Amniotic stem cell (primary cell): Measurements from ENCODE around the gene FOXN4.

ENCODE experiments used
- DNase-seq: peaks from one replicate; lab custom pipeline; 2025; lab: John Stamatoyannopoulos, UW

Gene FOXN4

DNA sequence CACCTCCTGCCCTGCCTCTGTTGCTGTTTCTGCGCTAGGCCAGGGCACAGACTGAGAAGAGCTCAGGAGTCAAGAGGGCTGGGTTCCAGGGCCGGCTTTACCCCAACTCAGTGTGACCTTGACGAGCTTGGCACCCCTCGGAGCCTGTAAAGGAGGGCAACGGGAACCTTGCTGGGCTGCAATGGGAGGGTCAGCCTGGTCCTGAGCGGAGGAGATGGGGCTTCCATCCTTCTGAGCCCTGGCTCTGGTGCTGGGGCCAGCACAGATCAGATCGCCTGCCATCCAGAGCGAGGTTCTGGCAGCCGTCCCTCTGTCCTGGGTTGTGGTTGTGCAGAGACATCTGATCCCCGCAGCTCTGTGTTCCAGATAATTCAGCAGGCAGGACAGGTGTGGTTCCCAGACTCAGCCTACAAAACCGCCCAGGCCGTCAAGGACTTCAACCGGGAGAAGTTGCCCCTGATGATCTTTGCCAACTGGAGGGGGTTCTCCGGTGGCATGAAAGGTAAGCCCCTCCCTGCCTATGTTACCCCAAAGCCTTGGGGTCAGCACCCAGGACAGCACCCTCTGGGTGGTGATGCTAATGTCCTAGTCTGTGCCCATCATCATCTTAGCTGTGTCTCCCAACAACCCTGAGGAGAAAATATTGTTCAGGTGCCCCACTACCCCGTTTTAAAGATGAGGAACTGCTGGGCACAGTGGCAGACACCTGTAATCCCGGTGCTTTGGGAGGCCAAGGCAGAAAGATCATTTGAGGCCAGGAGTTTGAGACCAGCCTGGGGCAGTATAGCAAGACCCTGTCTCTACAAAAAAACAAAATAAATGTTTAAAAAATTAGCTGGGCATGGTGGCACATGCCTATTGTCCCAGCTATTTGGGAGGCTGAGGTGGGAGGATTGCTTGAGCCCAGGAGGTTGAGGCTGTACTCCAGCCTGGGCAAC, 50.2 kb downstream of the FOXN4 start:
- DNase-seq: no peak

DNA sequence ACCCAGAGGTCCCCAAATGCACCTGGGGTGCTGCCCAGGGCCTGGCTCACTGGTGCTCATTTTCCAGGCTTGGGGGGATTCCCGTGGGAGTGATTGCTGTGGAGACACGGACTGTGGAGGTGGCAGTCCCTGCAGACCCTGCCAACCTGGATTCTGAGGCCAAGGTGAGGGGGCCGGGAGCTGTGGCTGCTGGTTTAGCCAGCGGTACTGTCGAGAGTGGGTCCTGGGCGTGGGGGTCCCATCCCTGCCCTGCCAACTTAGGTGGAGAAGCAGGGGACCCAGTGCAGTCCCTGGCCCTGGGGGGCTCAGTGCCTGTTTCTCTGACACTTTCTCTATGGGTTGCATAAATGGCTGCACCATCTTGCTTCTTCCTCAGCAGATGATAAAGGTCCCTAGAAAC, 50.9 kb downstream of the FOXN4 start:
- DNase-seq: no peak

DNA sequence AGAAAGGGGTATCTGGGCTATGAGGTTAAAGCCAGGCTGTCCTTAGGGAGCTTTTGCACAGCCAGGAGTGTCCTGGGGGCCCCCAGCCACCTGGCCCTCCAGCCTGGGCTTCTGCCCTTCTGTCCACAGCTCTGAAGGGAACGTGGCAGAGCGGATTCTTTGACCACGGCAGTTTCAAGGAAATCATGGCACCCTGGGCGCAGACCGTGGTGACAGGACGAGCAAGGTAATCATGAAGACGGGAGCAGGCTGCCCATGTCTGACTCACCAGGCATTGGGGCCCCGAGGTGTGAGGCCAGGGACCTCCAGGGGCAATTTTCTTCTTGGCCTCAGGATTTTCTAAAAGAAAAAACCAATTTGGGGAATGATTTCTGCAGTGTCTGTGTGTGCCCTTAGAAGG, 53.1 kb downstream of the FOXN4 start:
- DNase-seq: no peak

DNA sequence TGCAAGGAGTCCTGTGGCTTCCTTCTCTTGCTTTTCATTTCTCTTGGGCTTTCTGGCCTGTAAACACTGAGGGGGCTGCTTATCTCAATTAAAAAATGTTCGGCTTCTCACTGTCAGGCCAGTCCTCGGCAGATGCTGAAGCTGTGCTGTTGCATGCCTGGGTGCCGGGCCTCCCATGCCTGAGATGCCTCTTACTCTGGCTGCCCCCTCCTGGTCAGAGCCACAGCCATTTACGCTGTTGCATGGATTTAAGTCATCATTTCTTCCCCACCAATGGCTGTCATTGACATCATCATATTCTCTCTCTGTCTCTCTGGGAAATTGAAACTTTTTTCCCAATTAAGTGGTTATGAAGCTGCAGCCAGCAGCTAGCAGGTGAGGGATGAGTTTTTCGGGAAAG, 53.7 kb downstream of the FOXN4 start:
- DNase-seq: no peak

DNA sequence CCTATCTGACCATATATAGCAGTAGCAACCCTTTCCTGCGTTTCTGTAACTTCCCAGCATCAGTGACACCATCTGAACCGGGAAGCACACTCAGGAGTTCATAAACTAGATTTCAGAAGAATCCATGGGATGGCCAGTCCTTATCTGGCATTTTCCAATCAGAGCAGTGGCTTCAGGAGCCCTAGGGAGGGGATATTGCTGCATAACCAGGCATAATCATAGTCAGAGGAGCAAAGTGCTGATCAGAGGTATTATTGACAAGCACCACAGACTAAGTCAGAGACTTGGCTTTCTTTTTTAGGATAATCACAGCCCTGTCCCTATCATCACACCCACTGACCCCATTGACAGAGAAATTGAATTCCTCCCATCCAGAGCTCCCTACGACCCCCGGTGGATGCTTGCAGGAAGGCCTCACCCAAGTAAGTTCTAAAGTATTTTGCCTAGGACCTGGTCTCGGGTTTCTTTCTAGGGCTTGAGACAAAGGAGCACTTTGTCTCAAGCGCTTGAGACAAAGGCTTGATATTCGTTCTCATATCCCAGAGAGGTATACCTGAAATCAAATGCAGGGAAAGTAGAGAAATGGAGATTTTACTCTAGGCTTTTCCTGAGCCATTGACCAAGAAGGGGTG, 55.1 kb downstream of the FOXN4 start:
- no peak for DNase-seq

DNA sequence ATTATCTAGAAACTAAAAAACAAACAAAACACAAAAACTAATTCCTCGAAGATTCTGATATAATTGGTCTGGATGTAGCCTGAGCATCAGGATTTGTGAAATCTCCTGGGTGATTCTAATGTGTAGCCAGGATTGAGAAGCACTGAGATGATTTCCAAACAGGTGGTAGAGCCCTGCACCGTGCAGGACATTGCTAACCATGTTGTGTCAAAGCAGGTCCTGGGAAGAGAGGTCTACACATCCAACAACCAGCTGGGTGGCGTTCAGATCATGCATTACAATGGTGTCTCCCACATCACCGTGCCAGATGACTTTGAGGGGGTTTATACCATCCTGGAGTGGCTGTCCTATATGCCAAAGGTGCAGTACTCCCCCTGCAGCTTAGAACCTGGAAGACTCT, 56.3 kb downstream of the FOXN4 start:
- no peak for DNase-seq

DNA sequence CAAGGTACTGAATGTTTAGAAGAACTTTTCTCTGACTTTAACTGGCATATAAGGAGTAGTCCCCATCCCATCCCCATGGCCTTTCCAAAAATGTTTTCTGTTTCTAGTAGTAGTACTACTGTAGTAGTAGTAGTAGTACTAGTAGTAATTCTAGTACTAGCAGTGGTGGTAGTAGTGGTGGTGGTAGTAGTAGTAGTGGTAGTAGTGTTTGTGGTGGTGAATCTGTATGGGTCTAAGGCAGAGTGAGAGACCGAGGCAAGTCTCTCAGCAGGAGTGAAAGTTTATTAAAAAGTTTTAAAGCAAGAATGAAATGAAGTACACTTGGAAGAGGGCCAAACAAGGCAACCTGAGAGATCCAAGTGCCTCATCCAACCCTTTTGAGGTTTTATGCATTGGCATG, 58.6 kb downstream of the FOXN4 start:
- no peak for DNase-seq

DNA sequence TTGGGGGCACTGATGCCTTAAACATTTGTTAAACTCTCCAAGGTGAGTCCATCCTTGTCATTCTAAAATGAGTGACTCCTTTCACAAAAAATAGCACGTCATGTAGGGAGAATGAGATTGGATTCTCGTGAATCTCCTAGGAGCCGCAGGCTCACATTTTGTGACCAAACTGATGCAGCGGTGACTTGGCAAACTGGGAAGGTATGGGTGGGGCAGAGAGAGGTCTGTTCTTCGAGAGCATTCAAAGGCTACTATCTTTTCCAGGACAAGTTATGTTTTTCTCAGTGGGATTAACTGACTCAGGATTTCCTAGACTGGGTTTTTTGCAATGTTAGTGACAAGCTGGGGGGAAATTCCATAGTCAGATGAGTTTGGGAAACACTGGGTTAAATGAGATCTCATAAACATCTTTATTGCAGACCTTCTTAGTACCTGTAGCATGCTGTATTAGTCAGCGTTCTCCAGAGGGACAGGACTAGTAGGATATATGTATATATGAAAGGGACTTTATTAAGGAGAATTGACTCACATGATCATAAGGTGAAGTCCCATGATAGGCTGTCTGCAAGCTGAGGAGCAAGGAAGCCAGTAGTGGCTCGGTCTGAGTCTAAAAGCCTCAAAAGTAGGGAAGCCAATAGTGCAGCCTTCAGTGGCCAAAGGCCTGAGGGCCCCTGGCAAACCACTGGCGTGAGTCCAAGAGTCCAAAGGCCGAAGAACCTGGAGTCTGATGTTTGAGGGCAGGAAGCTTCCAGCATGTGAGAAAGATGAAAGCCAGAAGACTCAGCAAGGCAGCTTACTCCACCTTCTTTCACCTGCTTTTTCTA, 61.0 kb downstream of the FOXN4 start:
- no peak for DNase-seq

DNA sequence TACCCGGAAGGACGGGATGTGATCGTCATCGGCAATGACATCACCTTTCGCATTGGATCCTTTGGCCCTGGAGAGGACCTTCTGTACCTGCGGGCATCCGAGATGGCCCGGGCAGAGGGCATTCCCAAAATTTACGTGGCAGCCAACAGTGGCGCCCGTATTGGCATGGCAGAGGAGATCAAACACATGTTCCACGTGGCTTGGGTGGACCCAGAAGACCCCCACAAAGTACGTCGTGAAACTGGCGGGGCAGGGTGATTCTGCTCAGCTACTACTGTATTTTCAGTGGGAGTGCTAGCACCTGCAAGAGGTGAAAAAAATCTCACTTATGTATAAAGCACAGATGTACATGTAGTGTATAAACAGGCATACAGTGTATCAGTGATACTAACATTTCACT, 62.9 kb downstream of the FOXN4 start:
- no peak for DNase-seq

DNA sequence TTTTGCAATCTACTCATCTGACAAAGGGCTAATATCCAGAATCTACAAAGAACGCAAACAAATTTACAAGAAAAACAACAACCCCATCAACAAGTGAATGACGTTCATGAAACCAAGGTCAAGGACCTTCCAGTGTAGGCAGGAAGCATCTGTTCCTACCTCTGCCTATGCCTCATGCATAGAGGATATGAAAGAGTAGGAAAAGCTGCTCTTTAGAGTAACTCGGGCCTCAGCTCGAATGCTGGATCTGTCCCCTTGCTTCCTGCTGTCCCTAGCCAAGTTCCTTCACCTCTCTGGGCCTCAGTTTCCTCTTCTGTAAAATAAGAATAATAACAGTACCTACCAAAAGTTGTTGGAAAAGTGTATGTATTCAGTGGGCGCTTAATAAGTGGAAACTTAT, 65.0 kb downstream of the FOXN4 start:
- DNase-seq: no peak

DNA sequence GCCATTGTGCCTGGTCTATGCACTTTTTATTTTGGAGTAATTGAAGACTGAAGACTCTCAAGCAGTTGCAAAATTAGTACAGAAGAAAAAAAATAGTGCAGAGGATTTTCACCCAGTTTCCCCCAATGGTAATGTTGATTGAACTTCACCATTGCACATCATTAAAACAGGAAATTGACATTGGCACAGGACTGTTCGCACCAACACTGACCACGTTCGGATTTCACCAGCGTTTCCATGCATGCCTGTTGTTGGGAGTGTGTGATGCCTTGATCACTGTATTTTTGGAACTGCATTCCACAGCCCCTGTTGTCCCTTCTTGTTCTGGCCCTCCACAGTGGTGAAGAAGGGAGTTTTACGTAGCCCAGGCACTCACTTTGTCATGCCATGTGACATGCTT, 67.1 kb downstream of the FOXN4 start:
- DNase-seq: no peak

DNA sequence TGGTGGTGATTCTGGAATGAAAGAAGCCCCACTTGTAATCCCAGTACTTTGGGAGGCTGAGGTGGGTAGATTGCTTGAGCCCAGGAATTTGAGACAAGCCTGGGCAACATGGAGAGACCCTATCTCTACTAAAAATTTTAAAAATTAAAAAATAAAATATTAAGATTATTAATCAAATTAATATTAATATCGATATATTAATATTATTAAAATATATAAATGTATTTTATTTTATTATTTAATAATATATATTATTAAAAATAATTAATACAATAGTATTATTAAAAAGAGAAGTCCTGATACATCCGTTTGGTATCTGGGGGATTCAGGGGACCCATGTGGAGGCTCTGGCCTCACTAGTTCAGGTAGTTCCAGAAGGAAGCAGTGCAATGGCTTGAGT, 68.7 kb downstream of the FOXN4 start:
- DNase-seq: no peak

DNA sequence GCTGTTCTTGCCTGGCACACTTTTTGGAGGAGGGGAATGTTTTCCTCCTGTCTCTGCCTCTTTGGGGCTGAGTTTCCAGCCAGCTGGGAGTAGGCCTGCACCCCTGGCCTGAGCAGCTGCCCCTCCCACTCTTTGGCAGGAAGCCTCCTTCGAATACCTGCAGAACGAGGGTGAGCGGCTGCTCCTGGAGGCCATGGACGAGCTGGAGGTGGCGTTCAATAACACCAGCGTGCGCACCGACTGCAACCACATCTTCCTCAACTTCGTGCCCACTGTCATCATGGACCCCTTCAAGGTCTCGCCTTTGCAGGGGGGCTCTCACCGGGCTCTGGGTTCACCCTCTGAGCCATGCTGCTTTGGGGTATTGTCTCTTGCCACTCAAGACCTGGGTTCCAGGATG, 69.4 kb downstream of the FOXN4 start:
- DNase-seq: no peak

DNA sequence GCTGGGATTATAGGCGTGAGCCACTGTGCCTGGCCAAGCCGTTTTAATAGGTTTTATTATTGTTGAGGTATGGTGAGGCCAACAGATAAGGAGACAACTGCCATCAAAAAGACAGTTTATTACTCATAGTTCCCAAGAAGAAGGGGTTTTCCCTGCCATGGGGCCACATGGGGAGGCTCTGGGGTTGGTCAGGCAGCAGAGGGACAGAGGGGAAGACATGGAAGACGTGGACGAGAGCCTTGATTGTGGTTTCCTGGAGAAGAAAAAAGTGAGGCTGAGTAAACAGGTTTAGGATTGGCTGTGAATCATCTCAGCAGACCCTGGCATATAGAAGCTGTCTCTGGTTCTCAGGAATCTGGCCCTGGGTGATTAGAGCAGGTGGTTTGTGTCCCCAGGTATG, 69.9 kb downstream of the FOXN4 start:
- DNase-seq: no peak

DNA sequence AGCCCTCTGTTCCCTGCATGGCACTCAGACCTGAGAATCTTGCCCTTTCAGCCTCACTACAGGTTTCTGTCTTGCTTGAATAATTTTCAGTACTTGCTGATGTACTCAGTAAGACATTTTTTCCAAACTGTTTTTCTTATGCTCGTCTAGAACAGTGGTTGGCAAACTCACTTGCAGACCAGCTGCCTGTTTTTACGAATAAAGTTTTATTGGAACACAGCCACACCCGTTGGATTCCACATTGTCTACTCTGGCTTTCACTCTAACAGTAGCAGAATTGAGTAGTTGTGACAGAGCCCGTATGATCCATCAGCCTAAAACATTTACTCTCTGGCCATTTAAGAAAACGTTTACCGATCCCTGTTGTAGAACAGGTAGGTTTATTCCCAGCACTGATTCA, 72.8 kb downstream of the FOXN4 start:
- DNase-seq: no peak

DNA sequence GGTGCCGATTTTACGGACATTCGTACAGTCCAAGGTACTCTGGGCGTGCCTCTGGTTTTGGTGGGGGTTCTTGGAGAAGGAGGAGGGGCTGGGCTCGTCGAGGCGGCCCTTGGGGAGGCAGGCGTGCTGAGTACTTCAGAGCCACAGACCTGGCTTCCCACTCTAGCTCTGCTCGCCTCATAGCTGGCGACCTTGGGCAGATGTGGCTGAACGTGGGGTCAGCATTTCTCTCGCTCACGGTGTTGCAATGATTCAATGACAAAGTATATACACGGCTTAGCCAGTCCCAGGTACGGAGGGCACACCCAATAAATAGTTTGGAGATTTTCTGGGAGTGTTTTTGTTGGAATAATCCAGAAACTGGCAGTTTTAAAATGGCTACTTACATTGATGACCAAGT, 75.1 kb downstream of the FOXN4 start:
- DNase-seq: no peak

DNA sequence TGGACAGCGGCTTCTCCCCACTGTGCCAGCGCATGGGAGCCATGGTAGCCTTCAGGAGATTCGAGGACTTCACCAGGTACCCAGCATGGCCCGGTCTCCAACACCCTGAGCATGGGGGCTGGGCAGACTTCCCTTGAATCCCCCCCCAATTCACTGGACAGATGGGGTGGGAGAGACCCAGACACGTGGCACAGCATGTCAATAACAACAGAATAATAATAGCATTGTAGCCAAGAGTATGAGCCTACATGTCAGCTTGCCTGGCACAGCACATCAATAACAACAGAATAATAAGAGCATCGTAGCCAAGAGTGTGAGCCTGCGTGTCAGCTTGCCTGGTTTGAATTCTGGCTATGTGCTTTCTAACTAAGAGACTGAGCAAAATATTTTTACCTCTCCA, 76.4 kb downstream of the FOXN4 start:
- DNase-seq: no peak

DNA sequence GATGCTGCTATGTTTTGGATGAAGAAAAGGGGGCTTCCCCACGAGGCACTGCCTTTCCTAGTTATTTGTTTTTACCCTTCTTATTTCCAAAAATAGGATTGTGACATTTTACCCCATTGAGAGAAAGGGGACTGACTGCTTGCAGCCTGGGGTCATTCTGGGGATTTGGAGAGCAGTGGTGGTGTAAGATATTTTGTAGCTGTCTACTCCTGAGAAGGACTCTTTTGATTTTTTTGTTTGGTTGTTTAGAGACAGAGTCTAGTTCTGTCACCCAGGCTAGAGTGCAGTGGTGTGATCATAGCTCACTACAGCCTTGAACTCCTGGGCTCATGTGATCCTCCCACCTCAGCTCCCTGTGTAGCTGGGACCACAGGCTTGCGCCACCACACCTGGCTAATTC, 78.9 kb downstream of the FOXN4 start:
- no peak for DNase-seq

DNA sequence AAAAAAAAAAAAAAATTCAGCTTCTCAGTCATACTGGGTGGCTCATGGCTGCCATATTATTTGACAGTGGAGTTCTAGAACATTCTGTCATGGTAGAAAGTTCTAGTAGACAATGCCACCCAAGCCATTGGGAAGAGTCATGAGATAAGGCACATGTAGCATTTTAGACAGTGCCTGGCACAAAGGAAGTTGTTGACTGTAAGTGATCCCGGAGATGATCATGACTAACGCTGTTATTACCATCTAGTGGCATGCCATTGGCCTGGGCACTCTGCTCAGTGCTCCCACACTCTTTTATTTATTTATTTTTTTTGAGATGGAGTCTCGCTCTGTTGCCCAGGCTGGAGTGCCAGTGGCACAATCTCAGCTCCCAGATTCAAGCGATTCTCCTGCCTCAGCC, 80.4 kb downstream of the FOXN4 start:
- DNase-seq: no peak
